Muscle of leg (tissue), 11 donors: ENCODE measurements around the gene CD8B. TPM values are rescaled to one million over a fixed set of nuclear protein-coding genes. Genes with fewer than 3 reads are reported as not detected.

ENCODE experiments used
- DNase-seq: peaks from one replicate; pipeline ENCODE4 v3.0.0; 2013
- H3K27ac ChIP-seq: one replicate; pipeline ENCODE4 v1.5.1; 2013; ENCODE audit warnings: mild to moderate bottlenecking, low read length, control low read depth
- H3K27me3 ChIP-seq: one replicate; pipeline ENCODE4 v1.6.1; 2013; ENCODE audit warnings: low read length; ENCODE audit not compliant: control insufficient read depth, insufficient read depth
- H3K36me3 ChIP-seq: one replicate; pipeline ENCODE4 v1.6.1; 2013; ENCODE audit warnings: low read length; ENCODE audit not compliant: control insufficient read depth, insufficient read depth
- H3K4me1 ChIP-seq: one replicate; pipeline ENCODE4 v1.6.1; 2013; ENCODE audit warnings: low read length; ENCODE audit not compliant: control insufficient read depth, insufficient read depth
- H3K4me3 ChIP-seq: one replicate; pipeline ENCODE4 v1.5.1; 2013; ENCODE audit warnings: low read length, control low read depth
- H3K9me3 ChIP-seq: replicated peaks from 2 replicates; pipeline ENCODE4 v1.6.1; 2013; ENCODE audit warnings: low read depth, low read length; ENCODE audit not compliant: control insufficient read depth
- WGBS: methylation state at CpG from one replicate; pipeline ENCODE4 v1.1.5; 2013; ENCODE audit warnings: missing lambda C conversion rate; ENCODE audit not compliant: insufficient coverage; 5-methylcytosine and 5-hydroxymethylcytosine counted together
- polyA plus RNA-seq, 8 donors: library from polyadenylated mRNA; unstranded; fragments of 120-200 nt; gene quantifications; one replicate each; pipeline versions ENCODE4 v1.2.1 to v1.2.3, GENCODE V29; 2013; ENCODE audit warnings: inconsistent platforms in 1 of 8, low replicate concordance in 1 of 8; ENCODE audit not compliant: insufficient read length in 8 of 8, insufficient read depth in 1 of 8
- total RNA-seq: library from RNA; stranded (reverse); fragments of 120-200 nt; gene quantifications from one replicate; pipeline ENCODE4 v1.2.4, GENCODE V29; 2013

Gene CD8B
- total and polyA plus RNA-seq, 9 donors = 0.19 to 1.7 (median 0.42) TPM

DNA sequence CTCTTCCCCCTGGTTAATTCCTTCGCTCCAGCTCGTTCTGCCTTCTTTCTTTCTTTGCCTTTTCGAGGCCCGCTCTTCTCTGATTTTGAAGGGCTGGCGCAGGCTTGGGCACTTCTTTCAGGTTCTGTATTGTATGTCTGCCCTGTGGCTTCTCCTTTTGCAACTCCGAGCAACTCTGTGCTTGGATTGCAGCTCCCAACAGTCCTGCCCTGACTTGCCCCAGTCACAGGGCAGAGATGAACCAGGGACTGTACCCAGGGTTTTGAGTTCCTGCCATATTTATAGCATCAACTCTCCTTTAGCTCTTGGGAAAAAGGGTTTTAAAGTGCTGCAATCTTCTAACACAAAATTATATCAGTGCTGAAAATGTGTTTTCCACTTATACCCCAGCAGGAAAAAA, 39.8 kb downstream of the CD8B start:
- H3K4me1 ChIP-seq = no peaks in the 10 kb centered on the region
- DNase-seq = no peak
- peaks cover 2% of the 10 kb centered on the region for H3K27me3 ChIP-seq
- 87% methylated on average over 6 of the region's 6 CpGs for WGBS
- no peaks in the 10 kb centered on the region for H3K36me3 ChIP-seq
- no peaks in the 10 kb centered on the region for H3K9me3 ChIP-seq
- H3K4me3 ChIP-seq = no peak overlapping the region
- H3K27ac ChIP-seq = no peak overlapping the region

DNA sequence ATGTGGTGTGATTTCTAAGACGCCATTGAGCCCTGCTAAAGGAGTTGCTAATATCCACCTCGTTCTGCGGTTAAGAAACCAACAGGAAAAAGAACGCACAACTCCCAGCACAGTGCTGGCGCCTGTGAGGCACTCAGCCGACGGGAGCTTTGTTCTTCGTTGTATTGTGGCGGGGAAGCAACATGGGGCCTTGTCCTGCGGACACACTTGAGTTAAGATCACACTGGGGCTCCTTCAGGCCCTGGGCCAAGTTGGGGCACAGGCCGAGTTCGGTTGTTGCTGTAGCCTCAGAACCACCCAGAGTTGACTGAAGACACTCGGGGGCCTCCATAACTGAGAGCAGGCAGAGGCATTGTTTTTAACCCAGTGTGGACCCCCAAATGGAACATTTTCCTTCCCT, 40.4 kb downstream of the CD8B start:
- Histone ChIP-seq H3K36me3 (no peaks in the 10 kb centered on the region), H3K9me3 (no peaks in the 10 kb centered on the region), H3K27ac (no peak overlapping the region), H3K27me3 (no peaks in the 10 kb centered on the region), H3K4me1 (no peaks in the 10 kb centered on the region), H3K4me3 (no peak overlapping the region)
- DNase-seq = no peak
- WGBS = 91% methylated on average over 13 of the region's 13 CpGs

DNA sequence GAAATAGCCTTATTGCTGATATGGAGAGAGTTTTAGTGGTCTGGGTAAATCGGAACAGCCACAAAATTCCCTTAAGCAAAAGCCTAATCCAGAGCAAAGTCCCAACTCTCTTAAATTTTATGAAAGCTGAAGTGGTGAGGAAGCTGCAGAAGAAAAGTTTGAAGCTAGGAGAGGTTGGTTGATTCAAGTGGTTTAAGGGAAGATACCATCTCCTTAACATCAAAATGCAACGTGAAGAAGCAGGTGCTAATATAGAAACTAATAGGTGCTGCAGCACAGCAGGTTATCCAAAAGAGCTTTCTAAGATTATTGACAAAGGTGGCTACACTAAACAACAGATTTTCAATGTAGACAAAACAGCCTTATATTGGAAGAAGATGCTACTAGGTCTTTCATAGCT, 42.7 kb downstream of the CD8B start:
- Histone ChIP-seq H3K27me3 (no peaks in the 10 kb centered on the region), H3K4me3 (no peak overlapping the region), H3K4me1 (no peaks in the 10 kb centered on the region), H3K9me3 (no peaks in the 10 kb centered on the region), H3K27ac (no peak overlapping the region), H3K36me3 (no peaks in the 10 kb centered on the region)
- no peak for DNase-seq
- no CpG with 5 or more reads among the region's 2 CpGs for WGBS

DNA sequence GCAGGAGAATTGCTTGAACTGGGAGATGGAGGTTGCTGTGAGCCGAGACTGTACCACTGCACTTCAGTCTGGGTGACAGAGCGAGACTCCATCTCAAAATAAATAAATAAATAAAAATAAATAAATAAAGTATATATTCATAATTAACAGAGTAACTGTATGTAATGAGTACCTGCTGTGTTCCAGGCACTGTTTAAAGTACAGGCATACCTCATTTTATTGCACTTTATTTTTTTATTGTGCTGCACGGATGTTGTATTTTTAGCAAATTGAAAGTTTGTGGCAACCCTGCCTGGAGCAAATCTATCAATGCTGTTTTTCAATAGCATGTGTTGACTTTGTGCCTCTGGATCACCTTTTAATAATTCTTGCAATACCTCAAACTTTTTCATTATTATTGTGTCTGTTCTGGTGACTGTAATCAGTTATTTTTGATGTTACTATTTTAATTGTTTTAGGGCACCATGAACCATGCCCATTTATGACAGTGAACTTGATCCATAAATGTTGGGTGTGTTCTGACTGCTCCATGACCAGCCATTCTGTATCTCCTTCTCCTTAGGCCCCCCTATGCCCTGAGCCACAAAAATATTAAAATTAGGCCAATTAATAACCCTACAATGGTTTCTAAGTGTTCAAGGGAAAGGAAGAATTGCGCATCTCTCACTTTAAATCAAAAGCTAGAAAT, 43.4 kb downstream of the CD8B start:
- Histone ChIP-seq H3K27me3 (no peaks in the 10 kb centered on the region), H3K4me3 (no peak overlapping the region), H3K4me1 (no peaks in the 10 kb centered on the region), H3K36me3 (no peaks in the 10 kb centered on the region), H3K9me3 (no peaks in the 10 kb centered on the region), H3K27ac (no peak overlapping the region)
- DNase-seq = no peak
- WGBS = no CpG with 5 or more reads among the region's 4 CpGs

DNA sequence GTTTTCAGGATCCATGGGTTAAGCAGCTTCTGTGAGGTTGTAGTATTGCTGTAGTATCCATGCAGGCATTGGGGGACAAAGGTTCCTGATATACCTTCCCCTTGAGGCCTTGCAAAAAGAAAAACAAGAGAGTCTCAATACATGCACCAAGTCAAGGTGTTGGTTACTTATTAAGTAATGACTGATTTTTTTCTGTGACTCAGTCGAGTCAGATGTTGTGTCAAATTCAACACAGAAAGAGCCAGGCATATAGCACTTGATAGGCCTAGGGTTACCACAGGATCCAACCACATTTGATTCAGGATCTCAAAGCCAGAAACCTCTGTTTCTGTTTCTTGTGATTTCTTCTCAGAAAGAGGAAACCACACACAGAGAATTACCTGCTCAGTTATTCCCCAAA, 46.1 kb downstream of the CD8B start:
- no peak overlapping the region for H3K4me3 ChIP-seq
- no peaks in the 10 kb centered on the region for H3K36me3 ChIP-seq
- no CpG with 5 or more reads among the region's 1 CpG for WGBS
- H3K27ac ChIP-seq = no peak overlapping the region
- H3K9me3 ChIP-seq = no peaks in the 10 kb centered on the region
- H3K4me1 ChIP-seq = no peaks in the 10 kb centered on the region
- no peak for DNase-seq
- peaks cover 2% of the 10 kb centered on the region for H3K27me3 ChIP-seq

DNA sequence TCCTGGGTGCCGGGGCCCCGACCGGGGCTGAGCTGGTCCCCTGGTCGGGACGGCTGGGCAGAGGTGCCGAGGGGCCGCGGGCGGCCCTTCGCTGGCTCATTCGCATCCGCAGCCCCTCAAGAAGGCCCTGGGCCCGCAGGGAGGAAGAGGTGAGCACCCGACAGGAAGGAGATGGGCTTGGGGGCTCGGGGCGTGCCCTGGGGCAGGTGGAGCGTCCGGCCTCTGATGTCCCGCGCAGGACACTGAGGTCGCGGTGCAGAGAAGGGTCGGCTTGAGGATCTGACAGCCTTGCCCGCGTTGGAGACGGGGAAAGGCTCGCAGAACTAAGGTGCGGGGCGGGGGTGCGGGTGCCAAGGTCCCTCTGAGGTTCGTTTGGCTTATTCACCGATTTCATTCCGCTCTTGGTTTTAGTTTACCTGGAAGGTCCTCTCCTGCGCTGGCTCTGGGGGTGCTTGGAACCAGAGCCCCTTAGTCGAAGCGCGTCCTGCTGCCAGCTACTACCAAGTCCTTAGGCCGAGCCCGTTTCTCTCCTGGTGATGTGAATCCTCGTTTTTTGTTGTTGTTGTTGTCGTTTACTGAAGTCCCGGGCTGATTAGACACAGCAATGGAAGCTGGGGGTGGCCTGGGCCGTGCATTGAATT, 52.1 kb downstream of the CD8B start:
- WGBS = 12% methylated on average over 32 of the region's 43 CpGs
- H3K27ac ChIP-seq = no peak overlapping the region
- H3K36me3 ChIP-seq = no peaks in the 10 kb centered on the region
- peaks cover 35% of the 10 kb centered on the region for H3K27me3 ChIP-seq
- no peaks in the 10 kb centered on the region for H3K9me3 ChIP-seq
- H3K4me1 ChIP-seq = peaks cover 19% of the 10 kb centered on the region
- DNase-seq = no peak
- H3K4me3 ChIP-seq = no peak overlapping the region

DNA sequence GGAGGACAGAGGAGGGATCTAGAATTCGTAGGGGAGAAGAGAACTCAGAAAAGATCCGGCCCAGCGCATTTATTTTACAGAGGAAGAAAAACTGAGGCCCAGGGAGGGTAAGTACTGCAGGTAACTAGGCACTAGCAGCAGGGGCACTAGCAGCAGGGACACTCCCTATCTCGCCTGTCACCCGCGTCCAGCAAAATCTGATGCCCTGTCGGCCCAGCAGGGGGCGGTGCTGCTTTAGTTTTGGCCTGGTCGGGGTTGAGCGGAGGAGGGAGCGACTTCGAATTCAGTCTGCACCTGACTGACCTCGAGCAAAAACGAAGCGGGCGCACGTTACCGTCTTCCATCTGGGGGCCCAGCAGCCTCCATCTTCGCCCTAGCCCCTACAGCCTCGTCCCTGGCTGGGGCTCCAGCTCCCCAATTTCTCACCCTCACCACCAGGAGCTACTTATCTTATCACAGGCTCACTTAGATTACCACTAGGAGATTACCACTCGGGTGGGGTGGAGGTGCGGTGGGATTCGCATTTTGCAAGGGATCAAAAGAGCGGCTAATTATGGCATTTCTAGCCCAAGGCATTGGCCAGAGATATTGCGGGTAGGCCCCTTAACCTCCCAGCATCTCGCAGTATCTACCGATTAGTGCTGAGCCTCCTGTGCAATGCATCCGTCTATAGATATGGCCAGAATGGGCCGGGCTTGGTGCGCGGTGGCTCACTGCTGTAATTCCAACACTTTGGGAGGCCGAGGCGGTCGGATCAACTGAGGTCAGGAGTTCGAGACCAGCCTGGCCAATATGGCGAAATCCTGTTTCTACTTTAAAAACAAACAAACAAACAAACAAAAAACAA, 53.1 kb downstream of the CD8B start:
- Histone ChIP-seq H3K4me1 (peaks cover 19% of the 10 kb centered on the region), H3K36me3 (no peaks in the 10 kb centered on the region), H3K4me3 (peak overlapping the region; percentile 45), H3K9me3 (no peaks in the 10 kb centered on the region), H3K27ac (no peak overlapping the region), H3K27me3 (peaks cover 35% of the 10 kb centered on the region)
- DNase-seq = peak; percentile 87
- 9% methylated on average over 25 of the region's 36 CpGs for WGBS

DNA sequence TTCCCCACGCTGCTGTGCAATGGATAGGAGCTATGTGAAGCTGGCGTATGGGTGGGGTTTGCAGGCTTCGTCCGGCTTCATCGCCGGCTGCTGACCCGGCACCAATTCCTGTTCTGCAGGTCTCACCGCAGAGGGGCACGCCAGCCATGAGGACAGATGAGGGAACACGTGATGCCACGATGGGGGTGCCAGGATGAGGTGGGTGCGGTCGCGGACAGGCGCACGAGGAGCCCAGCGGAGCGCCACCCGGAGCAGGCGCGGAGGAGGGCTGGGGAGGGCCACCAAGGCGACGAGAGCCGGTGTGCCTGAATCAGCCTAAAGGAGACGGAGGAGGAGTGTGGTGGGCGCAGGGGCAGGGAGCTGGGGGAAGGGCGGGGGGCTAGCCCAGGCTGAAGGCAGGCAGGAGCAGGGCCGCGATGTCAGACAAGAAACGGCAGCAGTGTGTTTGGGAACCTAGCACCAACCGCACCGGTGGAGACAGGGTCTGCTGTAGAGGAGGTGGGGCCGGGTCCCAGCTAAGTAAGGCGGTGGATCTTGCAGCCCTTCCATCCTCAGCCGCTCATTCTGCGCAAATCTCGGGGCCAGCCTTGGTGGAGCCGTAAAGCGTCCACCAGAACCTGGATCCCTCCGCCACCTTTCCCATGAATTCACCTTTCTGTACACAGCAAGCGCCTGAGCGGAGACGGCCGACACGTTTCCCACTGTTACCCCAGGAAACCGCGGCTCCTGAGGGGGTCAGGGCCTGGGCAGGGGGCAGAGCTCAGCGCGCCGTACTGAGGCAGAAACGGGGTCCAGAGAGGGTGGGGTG, 54.0 kb downstream of the CD8B start:
- Histone ChIP-seq H3K9me3 (no peaks in the 10 kb centered on the region), H3K4me1 (peaks cover 19% of the 10 kb centered on the region), H3K27ac (no peak overlapping the region), H3K4me3 (peak overlapping the region; percentile 45), H3K27me3 (peaks cover 35% of the 10 kb centered on the region), H3K36me3 (no peaks in the 10 kb centered on the region)
- peak; percentile 59 for DNase-seq
- under 1% methylated on average over 40 of the region's 51 CpGs for WGBS

DNA sequence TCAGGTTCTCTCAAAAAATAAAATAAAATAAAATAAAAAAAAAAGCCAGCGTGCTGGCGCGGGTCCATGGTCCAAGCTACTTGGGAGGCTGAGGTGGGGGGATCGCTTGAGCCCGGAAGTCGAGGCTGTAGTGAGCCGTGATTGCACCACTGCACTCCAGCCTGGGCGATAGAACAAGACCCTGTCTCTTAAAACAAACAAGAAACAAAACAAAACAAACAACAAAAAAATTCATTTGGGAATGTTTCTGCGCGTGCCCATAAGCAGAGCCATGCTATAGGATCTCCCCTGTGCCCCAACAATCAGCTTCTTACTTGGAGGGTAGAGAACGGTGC, 54.6 kb downstream of the CD8B start:
- Histone ChIP-seq H3K27ac (no peak overlapping the region), H3K36me3 (no peaks in the 10 kb centered on the region), H3K9me3 (no peaks in the 10 kb centered on the region), H3K4me1 (peaks cover 19% of the 10 kb centered on the region), H3K4me3 (peak overlapping the region; percentile 45), H3K27me3 (peaks cover 35% of the 10 kb centered on the region)
- peak; percentile 21 for DNase-seq
- WGBS = 0% methylated on average over 1 of the region's 11 CpGs
